ENCODE results near the gene MYO18B.

The MYO18B gene

GRCh38 chr22:25898707-25899365, 156.8 kb downstream of the MYO18B start:
- no peak for TF ChIP-seq FOXP2 (optimal IDR thresholded peaks at IDR 0.05; ENCODE audit: borderline replicate concordance, extremely low read depth, extremely low read length, insufficient read depth)
- no peak for TF ChIP-seq TAF1 (IDR thresholded peaks at IDR 0.05; ENCODE audit: borderline replicate concordance, insufficient read depth, low read length)
- TF ChIP-seq SIN3A (IDR thresholded peaks at IDR 0.05; ENCODE audit: borderline replicate concordance, insufficient read depth, low read length) = no peak
- TF ChIP-seq POLR2AphosphoS5 (IDR thresholded peaks at IDR 0.05; ENCODE audit: low read depth, low read length) = no peak
- TF ChIP-seq, protein P1, sequence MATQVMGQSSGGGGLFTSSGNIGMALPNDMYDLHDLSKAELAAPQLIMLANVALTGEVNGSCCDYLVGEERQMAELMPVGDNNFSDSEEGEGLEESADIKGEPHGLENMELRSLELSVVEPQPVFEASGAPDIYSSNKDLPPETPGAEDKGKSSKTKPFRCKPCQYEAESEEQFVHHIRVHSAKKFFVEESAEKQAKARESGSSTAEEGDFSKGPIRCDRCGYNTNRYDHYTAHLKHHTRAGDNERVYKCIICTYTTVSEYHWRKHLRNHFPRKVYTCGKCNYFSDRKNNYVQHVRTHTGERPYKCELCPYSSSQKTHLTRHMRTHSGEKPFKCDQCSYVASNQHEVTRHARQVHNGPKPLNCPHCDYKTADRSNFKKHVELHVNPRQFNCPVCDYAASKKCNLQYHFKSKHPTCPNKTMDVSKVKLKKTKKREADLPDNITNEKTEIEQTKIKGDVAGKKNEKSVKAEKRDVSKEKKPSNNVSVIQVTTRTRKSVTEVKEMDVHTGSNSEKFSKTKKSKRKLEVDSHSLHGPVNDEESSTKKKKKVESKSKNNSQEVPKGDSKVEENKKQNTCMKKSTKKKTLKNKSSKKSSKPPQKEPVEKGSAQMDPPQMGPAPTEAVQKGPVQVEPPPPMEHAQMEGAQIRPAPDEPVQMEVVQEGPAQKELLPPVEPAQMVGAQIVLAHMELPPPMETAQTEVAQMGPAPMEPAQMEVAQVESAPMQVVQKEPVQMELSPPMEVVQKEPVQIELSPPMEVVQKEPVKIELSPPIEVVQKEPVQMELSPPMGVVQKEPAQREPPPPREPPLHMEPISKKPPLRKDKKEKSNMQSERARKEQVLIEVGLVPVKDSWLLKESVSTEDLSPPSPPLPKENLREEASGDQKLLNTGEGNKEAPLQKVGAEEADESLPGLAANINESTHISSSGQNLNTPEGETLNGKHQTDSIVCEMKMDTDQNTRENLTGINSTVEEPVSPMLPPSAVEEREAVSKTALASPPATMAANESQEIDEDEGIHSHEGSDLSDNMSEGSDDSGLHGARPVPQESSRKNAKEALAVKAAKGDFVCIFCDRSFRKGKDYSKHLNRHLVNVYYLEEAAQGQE (IDR thresholded peaks at IDR 0.05; ENCODE audit: insufficient read depth in 1 of 2, low read depth in 2 of 2, low read length in 2 of 2) = no peak

DNA sequence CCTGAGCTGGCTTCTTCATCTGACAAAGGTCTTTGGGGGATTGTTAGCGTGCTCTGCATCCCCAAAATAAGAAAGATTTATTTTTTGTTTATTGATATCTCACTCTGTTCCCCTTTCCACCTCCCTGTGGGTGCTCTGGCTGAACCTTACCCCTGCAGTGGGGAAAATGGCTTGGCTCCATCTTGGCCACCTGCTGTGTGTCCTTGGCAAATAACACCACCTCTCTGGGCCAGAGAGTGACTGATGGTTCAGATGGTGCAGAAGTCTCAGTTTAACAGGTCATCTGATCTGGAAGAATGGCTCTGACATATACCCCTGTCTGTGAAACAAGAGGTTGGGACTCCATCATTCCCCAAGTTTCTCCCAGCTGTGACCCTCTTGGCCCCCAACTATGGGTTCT, 157.6 kb downstream of the MYO18B start:
- no peak for TF ChIP-seq FOXP2 (optimal IDR thresholded peaks at IDR 0.05; ENCODE audit: borderline replicate concordance, extremely low read depth, extremely low read length, insufficient read depth)
- TF ChIP-seq SIN3A (IDR thresholded peaks at IDR 0.05; ENCODE audit: borderline replicate concordance, insufficient read depth, low read length) = no peak
- TF ChIP-seq POLR2AphosphoS5 (IDR thresholded peaks at IDR 0.05; ENCODE audit: low read depth, low read length) = no peak
- TF ChIP-seq, protein P1 (IDR thresholded peaks at IDR 0.05; ENCODE audit: insufficient read depth in 1 of 2, low read depth in 2 of 2, low read length in 2 of 2) = no peak
- TF ChIP-seq TAF1 (IDR thresholded peaks at IDR 0.05; ENCODE audit: borderline replicate concordance, insufficient read depth, low read length) = no peak

DNA sequence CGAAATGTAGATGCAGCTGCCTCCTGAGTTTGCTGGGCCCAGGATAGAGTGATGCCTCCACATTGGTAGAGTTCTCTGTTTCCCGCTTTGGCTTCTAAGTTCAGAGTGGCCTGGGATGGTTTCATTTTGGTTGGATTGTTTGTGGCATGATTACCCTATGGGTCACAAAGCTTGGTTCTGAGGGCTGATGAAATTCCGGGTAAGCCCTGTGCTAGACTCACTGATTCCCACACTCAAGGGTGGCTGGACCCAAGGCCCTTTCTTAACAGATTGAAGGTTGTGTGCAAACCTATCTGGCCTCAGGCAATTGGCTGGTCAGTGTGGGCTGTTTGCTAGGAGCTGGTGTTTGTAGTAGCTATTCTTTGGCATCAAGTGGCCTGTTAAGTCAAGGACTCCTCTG, 158.4 kb downstream of the MYO18B start:
- TF ChIP-seq, protein P1 (IDR thresholded peaks at IDR 0.05; ENCODE audit: insufficient read depth in 1 of 2, low read depth in 2 of 2, low read length in 2 of 2) = no peak
- no peak for TF ChIP-seq SIN3A (IDR thresholded peaks at IDR 0.05; ENCODE audit: borderline replicate concordance, insufficient read depth, low read length)
- TF ChIP-seq FOXP2 (optimal IDR thresholded peaks at IDR 0.05; ENCODE audit: borderline replicate concordance, extremely low read depth, extremely low read length, insufficient read depth) = no peak
- TF ChIP-seq POLR2AphosphoS5 (IDR thresholded peaks at IDR 0.05; ENCODE audit: low read depth, low read length) = no peak
- TF ChIP-seq TAF1 (IDR thresholded peaks at IDR 0.05; ENCODE audit: borderline replicate concordance, insufficient read depth, low read length) = no peak

DNA sequence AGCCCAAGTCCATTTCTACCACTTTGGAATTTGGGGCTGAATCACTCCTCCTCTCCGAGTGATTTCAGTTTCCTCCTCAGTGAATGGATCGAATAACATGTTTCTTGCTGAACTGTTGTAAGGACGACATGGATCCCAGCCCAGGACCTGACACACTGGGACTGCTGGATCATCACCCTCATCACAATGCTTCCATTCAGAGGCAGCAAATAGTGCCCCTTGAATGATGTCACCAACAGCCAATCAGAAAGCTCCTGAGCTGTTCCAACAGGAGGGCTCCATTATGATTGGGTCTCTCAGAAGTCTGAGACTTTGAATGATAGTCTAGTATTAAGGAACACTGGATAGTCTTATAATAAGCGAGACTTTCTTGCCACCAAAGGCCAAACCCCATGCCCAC, 158.9 kb downstream of the MYO18B start:
- TF ChIP-seq POLR2AphosphoS5 (IDR thresholded peaks at IDR 0.05; ENCODE audit: low read depth, low read length) (no peak), TAF1 (IDR thresholded peaks at IDR 0.05; ENCODE audit: borderline replicate concordance, insufficient read depth, low read length) (no peak), FOXP2 (optimal IDR thresholded peaks at IDR 0.05; ENCODE audit: borderline replicate concordance, extremely low read depth, extremely low read length, insufficient read depth) (no peak), SIN3A (IDR thresholded peaks at IDR 0.05; ENCODE audit: borderline replicate concordance, insufficient read depth, low read length) (no peak)
- TF ChIP-seq, protein P1 (IDR thresholded peaks at IDR 0.05; ENCODE audit: insufficient read depth in 1 of 2, low read depth in 2 of 2, low read length in 2 of 2) = no peak

Data from PFSK-1 (cell line).